Gastroesophageal sphincter (tissue), 3 donors: ENCODE results near the gene NFIL3.

Experiments used
- EP300 ChIP-seq: sonication (generic); formaldehyde crosslinking; IDR thresholded peaks from one replicate; pipeline ENCODE4 v1.6.1; 2017; ENCODE audit warnings: antibody characterized with exemption, mild to moderate bottlenecking
- POLR2A ChIP-seq, 2 donors: fragments of 450-650 bp; IDR thresholded peaks; one replicate each; pipeline ENCODE4 v1.6.1; 2017; ENCODE audit warnings: antibody characterized with exemption in 2 of 2, mild to moderate bottlenecking in 2 of 2, moderate library complexity in 1 of 2
- POLR2AphosphoS5 ChIP-seq: sonication (generic); formaldehyde crosslinking; IDR thresholded peaks from one replicate; pipeline ENCODE4 v1.6.1; 2017; ENCODE audit warnings: antibody characterized with exemption
- TF ChIP-seq, protein P1 (sequence below), 4 experiments: fragments of 200-600 bp in 2 of 4; fragments of 450-650 bp in 2 of 4; sonication (generic) in 1 of 4; IDR thresholded peaks; one replicate each; pipeline ENCODE4 v1.5.1; 2017 to 2019; ENCODE audit warnings: antibody characterized with exemption in 4 of 4, mild to moderate bottlenecking in 2 of 4, moderate library complexity in 2 of 4

GRCh38 chr9:91359734-91360470 lies 63.7 kb downstream of the NFIL3 start:
- TF ChIP-seq POLR2A (IDR thresholded peaks at IDR 0.05) (no peak), EP300 (no peak), POLR2AphosphoS5 (no peak)
- TF ChIP-seq, protein P1, sequence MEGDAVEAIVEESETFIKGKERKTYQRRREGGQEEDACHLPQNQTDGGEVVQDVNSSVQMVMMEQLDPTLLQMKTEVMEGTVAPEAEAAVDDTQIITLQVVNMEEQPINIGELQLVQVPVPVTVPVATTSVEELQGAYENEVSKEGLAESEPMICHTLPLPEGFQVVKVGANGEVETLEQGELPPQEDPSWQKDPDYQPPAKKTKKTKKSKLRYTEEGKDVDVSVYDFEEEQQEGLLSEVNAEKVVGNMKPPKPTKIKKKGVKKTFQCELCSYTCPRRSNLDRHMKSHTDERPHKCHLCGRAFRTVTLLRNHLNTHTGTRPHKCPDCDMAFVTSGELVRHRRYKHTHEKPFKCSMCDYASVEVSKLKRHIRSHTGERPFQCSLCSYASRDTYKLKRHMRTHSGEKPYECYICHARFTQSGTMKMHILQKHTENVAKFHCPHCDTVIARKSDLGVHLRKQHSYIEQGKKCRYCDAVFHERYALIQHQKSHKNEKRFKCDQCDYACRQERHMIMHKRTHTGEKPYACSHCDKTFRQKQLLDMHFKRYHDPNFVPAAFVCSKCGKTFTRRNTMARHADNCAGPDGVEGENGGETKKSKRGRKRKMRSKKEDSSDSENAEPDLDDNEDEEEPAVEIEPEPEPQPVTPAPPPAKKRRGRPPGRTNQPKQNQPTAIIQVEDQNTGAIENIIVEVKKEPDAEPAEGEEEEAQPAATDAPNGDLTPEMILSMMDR (IDR thresholded peaks at IDR 0.05), result no peak
